ENCODE data around the gene PDCL3.

DNA sequence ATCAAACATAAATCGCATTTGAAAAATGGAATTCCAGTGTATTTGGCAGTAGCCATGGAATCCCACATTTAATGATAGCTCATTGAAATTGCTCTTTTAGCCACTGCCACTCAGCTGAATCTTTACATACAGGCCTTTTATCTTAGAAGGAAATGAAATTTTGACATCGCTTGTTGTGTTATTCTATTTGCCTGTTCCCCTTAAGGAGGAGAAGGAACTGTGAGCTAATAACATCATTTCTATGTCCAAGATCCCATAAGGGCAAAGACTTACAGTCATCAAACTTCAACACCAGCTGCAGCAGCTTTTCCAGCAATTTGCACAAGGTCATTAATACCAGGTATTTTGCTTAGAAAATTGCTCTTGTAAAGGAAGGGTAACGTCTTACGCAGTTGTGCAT is 6.0 kb upstream of the PDCL3 start:
- TF ChIP-seq CEBPB (IDR thresholded peaks at IDR 0.05): no peak
- no peak for TF ChIP-seq RAD21 (IDR thresholded peaks at IDR 0.05; ENCODE audit: low read depth)
- no peak for TF ChIP-seq YY1 (IDR thresholded peaks at IDR 0.05; ENCODE audit: low read depth)
- TF ChIP-seq FOXM1 (IDR thresholded peaks at IDR 0.05; ENCODE audit: borderline replicate concordance, low read depth): no peak
- TF ChIP-seq EP300 (IDR thresholded peaks at IDR 0.05; ENCODE audit: borderline replicate concordance): no peak
- TF ChIP-seq, protein P1, sequence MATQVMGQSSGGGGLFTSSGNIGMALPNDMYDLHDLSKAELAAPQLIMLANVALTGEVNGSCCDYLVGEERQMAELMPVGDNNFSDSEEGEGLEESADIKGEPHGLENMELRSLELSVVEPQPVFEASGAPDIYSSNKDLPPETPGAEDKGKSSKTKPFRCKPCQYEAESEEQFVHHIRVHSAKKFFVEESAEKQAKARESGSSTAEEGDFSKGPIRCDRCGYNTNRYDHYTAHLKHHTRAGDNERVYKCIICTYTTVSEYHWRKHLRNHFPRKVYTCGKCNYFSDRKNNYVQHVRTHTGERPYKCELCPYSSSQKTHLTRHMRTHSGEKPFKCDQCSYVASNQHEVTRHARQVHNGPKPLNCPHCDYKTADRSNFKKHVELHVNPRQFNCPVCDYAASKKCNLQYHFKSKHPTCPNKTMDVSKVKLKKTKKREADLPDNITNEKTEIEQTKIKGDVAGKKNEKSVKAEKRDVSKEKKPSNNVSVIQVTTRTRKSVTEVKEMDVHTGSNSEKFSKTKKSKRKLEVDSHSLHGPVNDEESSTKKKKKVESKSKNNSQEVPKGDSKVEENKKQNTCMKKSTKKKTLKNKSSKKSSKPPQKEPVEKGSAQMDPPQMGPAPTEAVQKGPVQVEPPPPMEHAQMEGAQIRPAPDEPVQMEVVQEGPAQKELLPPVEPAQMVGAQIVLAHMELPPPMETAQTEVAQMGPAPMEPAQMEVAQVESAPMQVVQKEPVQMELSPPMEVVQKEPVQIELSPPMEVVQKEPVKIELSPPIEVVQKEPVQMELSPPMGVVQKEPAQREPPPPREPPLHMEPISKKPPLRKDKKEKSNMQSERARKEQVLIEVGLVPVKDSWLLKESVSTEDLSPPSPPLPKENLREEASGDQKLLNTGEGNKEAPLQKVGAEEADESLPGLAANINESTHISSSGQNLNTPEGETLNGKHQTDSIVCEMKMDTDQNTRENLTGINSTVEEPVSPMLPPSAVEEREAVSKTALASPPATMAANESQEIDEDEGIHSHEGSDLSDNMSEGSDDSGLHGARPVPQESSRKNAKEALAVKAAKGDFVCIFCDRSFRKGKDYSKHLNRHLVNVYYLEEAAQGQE (IDR thresholded peaks at IDR 0.05; ENCODE audit: low read depth): no peak
- TF ChIP-seq, protein P2, sequence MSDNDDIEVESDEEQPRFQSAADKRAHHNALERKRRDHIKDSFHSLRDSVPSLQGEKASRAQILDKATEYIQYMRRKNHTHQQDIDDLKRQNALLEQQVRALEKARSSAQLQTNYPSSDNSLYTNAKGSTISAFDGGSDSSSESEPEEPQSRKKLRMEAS (IDR thresholded peaks at IDR 0.05): no peak

All from Ishikawa (cell line).